ENCODE data around the gene ASIC4. TPM values are rescaled to one million over a fixed set of nuclear protein-coding genes. Genes with fewer than 3 reads are reported as not detected.

ASIC4 gene
- total and polyA plus RNA-seq, 9 of the 15 experiments (the other 6 are each of a cell fraction or from before 2014, with no cell fraction given), result 0.07 to 19.2 (median 4.8) TPM

DNA sequence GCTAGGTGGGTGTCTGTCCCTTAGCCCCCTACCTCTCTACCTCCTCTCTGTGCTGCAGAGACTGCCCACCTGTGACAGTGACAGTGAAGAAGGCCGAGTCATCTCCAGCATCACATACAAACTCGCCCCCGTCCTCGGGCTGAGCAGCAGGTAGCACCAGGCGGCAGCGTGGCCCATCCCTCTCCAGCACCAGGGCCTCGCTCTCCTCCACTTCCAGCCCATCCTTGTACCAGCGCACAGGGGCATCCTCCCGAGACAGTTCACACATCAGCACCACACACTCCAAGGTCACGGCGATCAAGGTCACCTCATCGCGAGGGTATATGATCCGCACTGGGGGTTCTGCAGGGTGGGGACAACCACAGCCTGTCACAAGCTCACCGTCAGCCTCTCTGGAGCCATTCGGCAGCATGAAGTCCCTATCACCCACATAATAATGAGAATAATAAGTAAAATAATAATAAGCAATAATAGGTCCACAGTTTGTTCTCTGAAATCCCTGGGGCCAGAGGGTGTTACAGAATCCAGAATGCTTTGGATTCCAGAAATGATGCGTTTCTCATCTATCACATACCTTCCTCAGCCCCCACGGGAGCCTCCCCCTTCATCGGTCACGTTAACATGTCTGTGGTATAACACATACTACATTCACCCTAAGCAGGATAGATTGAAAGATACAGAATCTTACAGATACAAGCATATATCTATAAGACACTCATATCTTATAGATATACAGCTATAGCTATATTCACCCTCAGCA, 45.1 kb downstream of the ASIC4 start (continued):
- TF ChIP-seq ZNF140 (CRISPR knock-in tag; IDR thresholded peaks at IDR 0.05) (no peak), ZKSCAN3 (CRISPR knock-in tag; IDR thresholded peaks at IDR 0.05) (no peak), RNF2 (IDR thresholded peaks at IDR 0.05) (no peak), SOX6 (IDR thresholded peaks at IDR 0.05) (no peak), MAFF (IDR thresholded peaks at IDR 0.05; ENCODE audit: low read length) (no peak)
- TF ChIP-seq, protein P1, sequence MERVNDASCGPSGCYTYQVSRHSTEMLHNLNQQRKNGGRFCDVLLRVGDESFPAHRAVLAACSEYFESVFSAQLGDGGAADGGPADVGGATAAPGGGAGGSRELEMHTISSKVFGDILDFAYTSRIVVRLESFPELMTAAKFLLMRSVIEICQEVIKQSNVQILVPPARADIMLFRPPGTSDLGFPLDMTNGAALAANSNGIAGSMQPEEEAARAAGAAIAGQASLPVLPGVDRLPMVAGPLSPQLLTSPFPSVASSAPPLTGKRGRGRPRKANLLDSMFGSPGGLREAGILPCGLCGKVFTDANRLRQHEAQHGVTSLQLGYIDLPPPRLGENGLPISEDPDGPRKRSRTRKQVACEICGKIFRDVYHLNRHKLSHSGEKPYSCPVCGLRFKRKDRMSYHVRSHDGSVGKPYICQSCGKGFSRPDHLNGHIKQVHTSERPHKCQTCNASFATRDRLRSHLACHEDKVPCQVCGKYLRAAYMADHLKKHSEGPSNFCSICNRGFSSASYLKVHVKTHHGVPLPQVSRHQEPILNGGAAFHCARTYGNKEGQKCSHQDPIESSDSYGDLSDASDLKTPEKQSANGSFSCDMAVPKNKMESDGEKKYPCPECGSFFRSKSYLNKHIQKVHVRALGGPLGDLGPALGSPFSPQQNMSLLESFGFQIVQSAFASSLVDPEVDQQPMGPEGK (CRISPR knock-in tag; IDR thresholded peaks at IDR 0.05; ENCODE audit: borderline replicate concordance), result no peak

DNA sequence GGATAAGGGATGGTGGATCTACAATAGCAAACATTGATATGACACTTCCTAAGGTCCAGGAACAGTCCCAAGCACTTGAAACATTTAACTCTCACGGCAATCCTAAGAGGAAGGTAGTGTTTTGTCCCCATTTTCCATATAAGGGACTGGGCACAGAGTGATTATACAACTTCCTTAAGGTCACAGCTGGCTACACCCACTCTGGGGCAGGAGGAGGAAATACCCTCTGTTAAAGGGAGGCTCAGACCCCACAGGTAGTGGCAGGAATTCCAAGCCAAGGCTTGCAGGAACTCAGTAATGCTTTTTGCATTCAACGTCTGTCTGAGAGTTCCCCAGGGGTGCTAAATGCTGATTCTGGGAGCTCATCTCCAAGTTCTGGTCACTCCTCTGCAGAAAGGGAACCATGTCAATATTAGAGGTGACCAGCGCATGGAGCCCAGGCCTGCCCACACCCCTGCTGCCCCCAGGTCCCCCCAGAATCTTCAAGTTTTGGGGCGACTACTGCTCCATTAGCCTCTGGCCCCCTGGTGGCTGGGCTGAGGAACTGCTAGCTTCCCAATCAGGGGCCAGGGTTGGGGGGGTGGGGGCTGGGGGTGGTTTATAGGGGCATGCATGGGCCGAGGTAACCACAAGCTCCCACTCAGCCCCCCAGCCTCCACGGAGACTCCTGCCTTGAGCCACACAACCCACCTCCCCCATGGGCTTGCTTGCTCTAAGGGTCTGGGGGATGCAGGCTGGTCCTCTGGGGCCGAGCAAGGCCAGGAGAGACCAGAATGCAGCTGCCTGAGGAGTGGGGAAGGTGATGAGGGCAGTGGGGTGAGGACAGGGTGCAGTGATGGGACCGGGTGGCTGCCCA, 46.0 kb downstream of the ASIC4 start:
- H3K9me3 ChIP-seq (replicated peaks; ENCODE audit: control insufficient read depth, insufficient read depth, low read depth, low read length), result no peaks in the 10 kb centered on the region
- CTCF ChIA-PET (ENCODE audit: low intra/inter-chr PET ratio), result no interaction called here
- H3K4me2 ChIP-seq (ENCODE audit: insufficient read depth, low read length), result no peak overlapping the region
- BruUV-seq (replicated peaks), result no TSS peak
- POLR2A ChIA-PET, result interaction anchor here (0.8 to 3.6 kb wide), 3 partner anchors 8 to 12 kb away, joined by 3 to 16 read pairs (median 5); partner anchors contain the start of gene OBSL1
- H3K36me3 ChIP-seq (ENCODE audit: control insufficient read depth, insufficient read depth, low read length), result no peaks in the 10 kb centered on the region
- H4K20me1 ChIP-seq (replicated peaks; ENCODE audit: control insufficient read depth, insufficient read depth, low read length), result no peaks in the 10 kb centered on the region
- in situ Hi-C loops (cut with MboI) (no loop called here), intact Hi-C loops (cut with micrococcal nuclease) (loop anchor here (5.0 kb wide), 1 partner anchor 37 kb away; the partner anchor contains the start of gene STK11IP)
- no peak for FAIRE-seq
- no peak overlapping the region for H3K9ac ChIP-seq (ENCODE audit: insufficient read depth in 1 of 2, low read depth in 2 of 2, low read length in 2 of 2)
- no peaks in the 10 kb centered on the region for H3K79me2 ChIP-seq (ENCODE audit: control insufficient read depth, insufficient read depth, low read length)
- no peak overlapping the region for H3K27ac ChIP-seq (ENCODE audit: extremely low read depth, low read depth, low read length)
- 26% methylated on average over 4 of the region's 8 CpGs for WGBS (ENCODE audit: insufficient coverage, low coverage, missing lambda C conversion rate)
- ATAC-seq, result peak; percentile 72
- peaks cover 0 to 8% of the 10 kb centered on the region in 2 experiments; a peak in 3 of 5 replicates for H3K27me3 ChIP-seq (ENCODE audit: control insufficient read depth in 2 of 2, insufficient read depth in 2 of 2, low read length in 2 of 2)
- peak in 3 of 4 experiments; percentile 63 to 69 (median 64) for DNase-seq (ENCODE audit: extremely low read depth in 1 of 4, low spot score in 3 of 4)
- no peak overlapping the region for H3K4me3 ChIP-seq
- H3K4me1 ChIP-seq (replicated peaks in 1 of 2; ENCODE audit: control insufficient read depth in 2 of 2, insufficient read depth in 2 of 2, low read length in 2 of 2), result peaks cover 2 to 44% of the 10 kb centered on the region in 2 experiments; a peak in 2 of 5 replicates
- no peaks in the 10 kb centered on the region for H3K9me1 ChIP-seq (ENCODE audit: control insufficient read depth, insufficient read depth, low read length)
- peak overlapping the region; percentile 66 for H2AFZ ChIP-seq (ENCODE audit: low read depth, low read length)
- TF ChIP-seq ATF7 (IDR thresholded peaks at IDR 0.05) (no peak), SMARCE1 (IDR thresholded peaks at IDR 0.05) (no peak)
- TF ChIP-seq, protein P2, sequence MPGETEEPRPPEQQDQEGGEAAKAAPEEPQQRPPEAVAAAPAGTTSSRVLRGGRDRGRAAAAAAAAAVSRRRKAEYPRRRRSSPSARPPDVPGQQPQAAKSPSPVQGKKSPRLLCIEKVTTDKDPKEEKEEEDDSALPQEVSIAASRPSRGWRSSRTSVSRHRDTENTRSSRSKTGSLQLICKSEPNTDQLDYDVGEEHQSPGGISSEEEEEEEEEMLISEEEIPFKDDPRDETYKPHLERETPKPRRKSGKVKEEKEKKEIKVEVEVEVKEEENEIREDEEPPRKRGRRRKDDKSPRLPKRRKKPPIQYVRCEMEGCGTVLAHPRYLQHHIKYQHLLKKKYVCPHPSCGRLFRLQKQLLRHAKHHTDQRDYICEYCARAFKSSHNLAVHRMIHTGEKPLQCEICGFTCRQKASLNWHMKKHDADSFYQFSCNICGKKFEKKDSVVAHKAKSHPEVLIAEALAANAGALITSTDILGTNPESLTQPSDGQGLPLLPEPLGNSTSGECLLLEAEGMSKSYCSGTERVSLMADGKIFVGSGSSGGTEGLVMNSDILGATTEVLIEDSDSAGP (CRISPR knock-in tag; IDR thresholded peaks at IDR 0.05), result no peak
- TF ChIP-seq, protein P3, sequence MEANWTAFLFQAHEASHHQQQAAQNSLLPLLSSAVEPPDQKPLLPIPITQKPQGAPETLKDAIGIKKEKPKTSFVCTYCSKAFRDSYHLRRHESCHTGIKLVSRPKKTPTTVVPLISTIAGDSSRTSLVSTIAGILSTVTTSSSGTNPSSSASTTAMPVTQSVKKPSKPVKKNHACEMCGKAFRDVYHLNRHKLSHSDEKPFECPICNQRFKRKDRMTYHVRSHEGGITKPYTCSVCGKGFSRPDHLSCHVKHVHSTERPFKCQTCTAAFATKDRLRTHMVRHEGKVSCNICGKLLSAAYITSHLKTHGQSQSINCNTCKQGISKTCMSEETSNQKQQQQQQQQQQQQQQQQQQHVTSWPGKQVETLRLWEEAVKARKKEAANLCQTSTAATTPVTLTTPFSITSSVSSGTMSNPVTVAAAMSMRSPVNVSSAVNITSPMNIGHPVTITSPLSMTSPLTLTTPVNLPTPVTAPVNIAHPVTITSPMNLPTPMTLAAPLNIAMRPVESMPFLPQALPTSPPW (CRISPR knock-in tag; IDR thresholded peaks at IDR 0.05), result peak; percentile 50
- TF ChIP-seq, protein P4, sequence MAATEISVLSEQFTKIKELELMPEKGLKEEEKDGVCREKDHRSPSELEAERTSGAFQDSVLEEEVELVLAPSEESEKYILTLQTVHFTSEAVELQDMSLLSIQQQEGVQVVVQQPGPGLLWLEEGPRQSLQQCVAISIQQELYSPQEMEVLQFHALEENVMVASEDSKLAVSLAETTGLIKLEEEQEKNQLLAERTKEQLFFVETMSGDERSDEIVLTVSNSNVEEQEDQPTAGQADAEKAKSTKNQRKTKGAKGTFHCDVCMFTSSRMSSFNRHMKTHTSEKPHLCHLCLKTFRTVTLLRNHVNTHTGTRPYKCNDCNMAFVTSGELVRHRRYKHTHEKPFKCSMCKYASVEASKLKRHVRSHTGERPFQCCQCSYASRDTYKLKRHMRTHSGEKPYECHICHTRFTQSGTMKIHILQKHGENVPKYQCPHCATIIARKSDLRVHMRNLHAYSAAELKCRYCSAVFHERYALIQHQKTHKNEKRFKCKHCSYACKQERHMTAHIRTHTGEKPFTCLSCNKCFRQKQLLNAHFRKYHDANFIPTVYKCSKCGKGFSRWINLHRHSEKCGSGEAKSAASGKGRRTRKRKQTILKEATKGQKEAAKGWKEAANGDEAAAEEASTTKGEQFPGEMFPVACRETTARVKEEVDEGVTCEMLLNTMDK (IDR thresholded peaks at IDR 0.05; ENCODE audit: borderline replicate concordance, insufficient read depth, low read depth, low read length, poor library complexity, severe bottlenecking), result peak; percentile 17

Data from K562 (cell line).